Nephron progenitor cell (in vitro differentiated cells): ENCODE data around the gene FRMD4A.

Source experiments
- DNase-seq: peaks from one replicate; pipeline ENCODE4 v3.0.0; 2021
- H3K27ac Mint-ChIP-seq: 2 replicates; pipeline ENCODE4 v1.8.0; 2021; ENCODE audit warnings: mild to moderate bottlenecking, moderate library complexity, mixed read lengths
- H3K27me3 Mint-ChIP-seq: 2 replicates; pipeline ENCODE4 v1.8.0; 2021; ENCODE audit warnings: mild to moderate bottlenecking, low read depth, mixed read lengths; ENCODE audit not compliant: poor library complexity
- H3K36me3 Mint-ChIP-seq: 2 replicates; pipeline ENCODE4 v1.8.0; 2021; ENCODE audit warnings: low read depth, mixed read lengths
- H3K4me1 Mint-ChIP-seq: 2 replicates; pipeline ENCODE4 v1.8.0; 2021; ENCODE audit warnings: mixed read lengths
- H3K4me3 Mint-ChIP-seq: 2 replicates; pipeline ENCODE4 v1.8.0; 2021; ENCODE audit warnings: mild to moderate bottlenecking, moderate library complexity, mixed read lengths
- H3K9me3 Mint-ChIP-seq: 2 replicates; pipeline ENCODE4 v1.8.0; 2021; ENCODE audit warnings: mild to moderate bottlenecking, moderate library complexity, mixed read lengths
- TF ChIP-seq, protein P1 (sequence below): fragments of 200-600 bp; sonication (generic); IDR thresholded peaks from 2 replicates; pipeline ENCODE4 v1.5.0; 2021; ENCODE audit warnings: antibody characterized with exemption

Gene FRMD4A

GRCh38 chr10:14253079-14253478 is 77.6 kb downstream of the FRMD4A start:
- DNase-seq: no peak
- Mint-ChIP-seq H3K9me3 (peaks cover 19% of the 10 kb centered on the region), H3K4me1 (peaks cover 7% of the 10 kb centered on the region), H3K36me3 (no peaks in the 10 kb centered on the region), H3K27ac (no peak overlapping the region), H3K4me3 (no peak overlapping the region), H3K27me3 (peaks cover 14% of the 10 kb centered on the region)
- TF ChIP-seq, protein P1, sequence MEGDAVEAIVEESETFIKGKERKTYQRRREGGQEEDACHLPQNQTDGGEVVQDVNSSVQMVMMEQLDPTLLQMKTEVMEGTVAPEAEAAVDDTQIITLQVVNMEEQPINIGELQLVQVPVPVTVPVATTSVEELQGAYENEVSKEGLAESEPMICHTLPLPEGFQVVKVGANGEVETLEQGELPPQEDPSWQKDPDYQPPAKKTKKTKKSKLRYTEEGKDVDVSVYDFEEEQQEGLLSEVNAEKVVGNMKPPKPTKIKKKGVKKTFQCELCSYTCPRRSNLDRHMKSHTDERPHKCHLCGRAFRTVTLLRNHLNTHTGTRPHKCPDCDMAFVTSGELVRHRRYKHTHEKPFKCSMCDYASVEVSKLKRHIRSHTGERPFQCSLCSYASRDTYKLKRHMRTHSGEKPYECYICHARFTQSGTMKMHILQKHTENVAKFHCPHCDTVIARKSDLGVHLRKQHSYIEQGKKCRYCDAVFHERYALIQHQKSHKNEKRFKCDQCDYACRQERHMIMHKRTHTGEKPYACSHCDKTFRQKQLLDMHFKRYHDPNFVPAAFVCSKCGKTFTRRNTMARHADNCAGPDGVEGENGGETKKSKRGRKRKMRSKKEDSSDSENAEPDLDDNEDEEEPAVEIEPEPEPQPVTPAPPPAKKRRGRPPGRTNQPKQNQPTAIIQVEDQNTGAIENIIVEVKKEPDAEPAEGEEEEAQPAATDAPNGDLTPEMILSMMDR: no peak

DNA sequence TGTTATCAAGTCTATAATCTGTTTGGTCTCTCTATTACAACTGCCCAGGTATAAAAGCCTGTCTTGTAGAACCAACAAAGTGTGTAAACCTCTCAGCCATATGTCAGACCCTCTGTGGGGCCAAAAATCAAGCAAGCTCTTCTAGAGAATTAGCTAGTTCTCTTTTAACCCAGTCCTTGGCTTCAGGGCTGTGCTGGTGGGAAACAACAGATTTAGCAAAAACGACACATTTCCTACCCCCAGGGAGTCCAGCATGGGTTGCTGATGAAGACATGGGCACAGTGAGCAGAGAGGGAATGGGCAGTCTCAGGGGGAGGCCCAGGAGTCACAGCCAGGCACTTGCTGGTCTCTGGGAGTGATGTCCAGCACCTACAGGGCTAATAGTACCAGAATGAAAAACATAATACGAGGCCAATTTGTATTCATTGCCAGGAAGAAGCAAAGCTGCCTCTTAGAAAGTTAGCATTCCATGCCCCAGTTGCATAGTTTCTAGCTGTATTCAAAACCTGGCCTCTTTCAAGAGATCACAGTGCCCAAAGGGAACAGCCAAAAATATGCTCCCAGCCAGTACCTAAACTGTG is 80.1 kb downstream of the FRMD4A start:
- no peak overlapping the region for H3K4me3 Mint-ChIP-seq
- H3K9me3 Mint-ChIP-seq: peaks cover 13% of the 10 kb centered on the region
- peaks cover 7% of the 10 kb centered on the region for H3K4me1 Mint-ChIP-seq
- DNase-seq: no peak
- no peaks in the 10 kb centered on the region for H3K36me3 Mint-ChIP-seq
- TF ChIP-seq, protein P1: no peak
- no peak overlapping the region for H3K27ac Mint-ChIP-seq
- peaks cover 14% of the 10 kb centered on the region for H3K27me3 Mint-ChIP-seq

DNA sequence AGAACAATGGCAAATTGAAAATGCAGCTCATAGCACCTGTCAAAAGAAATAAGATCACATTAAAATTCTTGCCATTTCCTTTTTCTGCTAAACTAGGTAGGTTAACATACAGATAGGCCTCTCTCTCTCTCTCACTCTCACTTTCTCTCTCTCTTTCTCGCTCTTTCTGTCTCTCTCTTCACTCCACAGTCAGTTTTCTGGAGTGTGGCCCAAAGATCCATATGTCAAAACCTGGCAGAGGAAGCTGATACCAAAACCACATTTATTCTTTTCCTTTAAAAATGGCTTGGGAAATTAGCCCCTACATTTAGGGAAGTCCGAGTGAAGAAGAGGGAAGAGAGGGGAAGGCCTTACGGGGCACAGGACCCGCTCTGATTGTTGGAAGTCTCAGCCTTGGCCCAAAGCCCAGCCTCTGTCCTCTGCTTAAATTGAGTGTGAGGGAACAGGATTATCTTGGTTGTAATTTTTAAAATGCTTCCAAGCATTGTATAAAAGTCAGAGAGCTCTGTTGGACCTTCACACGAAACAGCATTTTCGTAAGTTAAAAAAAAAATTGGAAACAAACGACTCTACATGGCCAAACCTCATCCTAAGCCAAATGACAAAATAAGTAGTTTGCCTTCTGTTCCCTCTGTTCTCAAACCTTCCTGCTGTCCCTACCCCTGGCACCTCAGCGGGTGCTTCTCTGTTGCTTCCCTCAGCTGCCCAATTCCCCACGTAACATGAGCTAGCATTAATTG is 83.2 kb downstream of the FRMD4A start:
- no peak overlapping the region for H3K4me3 Mint-ChIP-seq

DNA sequence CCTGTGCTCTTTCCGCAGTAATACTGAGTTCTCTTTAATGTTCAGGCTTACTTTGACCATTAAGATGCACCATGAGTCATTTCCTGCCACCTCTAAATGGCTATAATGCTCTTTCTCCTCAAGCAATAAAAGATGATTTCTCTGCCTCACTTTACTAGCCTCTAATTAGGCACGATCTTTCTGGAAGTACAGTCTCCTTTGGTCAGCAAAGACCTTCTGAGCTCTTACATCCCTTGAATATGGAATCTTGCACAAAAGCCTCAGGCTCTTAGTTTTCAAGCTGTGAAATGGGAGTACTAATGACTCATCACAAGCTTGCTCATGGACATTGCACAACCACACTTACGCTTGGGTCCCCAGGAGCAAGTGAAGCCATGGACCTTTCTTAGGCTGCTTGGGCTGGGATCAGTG is 85.9 kb downstream of the FRMD4A start:
- no peak overlapping the region for H3K27ac Mint-ChIP-seq
- TF ChIP-seq, protein P1: no peak
- no peak overlapping the region for H3K4me3 Mint-ChIP-seq
- H3K36me3 Mint-ChIP-seq: peaks cover 9% of the 10 kb centered on the region
- H3K9me3 Mint-ChIP-seq: peaks cover 14% of the 10 kb centered on the region
- H3K4me1 Mint-ChIP-seq: peaks cover 18% of the 10 kb centered on the region
- peaks cover 14% of the 10 kb centered on the region for H3K27me3 Mint-ChIP-seq
- no peak for DNase-seq

More for the DNA sequence above, 83.2 kb downstream of the FRMD4A start:
- TF ChIP-seq, protein P1: no peak
- Mint-ChIP-seq H3K27me3 (peaks cover 13% of the 10 kb centered on the region), H3K27ac (no peak overlapping the region), H3K36me3 (peaks cover 6% of the 10 kb centered on the region), H3K4me1 (peaks cover 6% of the 10 kb centered on the region), H3K9me3 (peaks cover 22% of the 10 kb centered on the region)
- no peak for DNase-seq

GRCh38 chr10:14244147-14244546 is 86.6 kb downstream of the FRMD4A start:
- Mint-ChIP-seq H3K4me1 (peaks cover 19% of the 10 kb centered on the region), H3K27ac (no peak overlapping the region), H3K36me3 (peaks cover 9% of the 10 kb centered on the region), H3K9me3 (peaks cover 11% of the 10 kb centered on the region), H3K27me3 (peaks cover 14% of the 10 kb centered on the region), H3K4me3 (no peak overlapping the region)
- no peak for DNase-seq
- TF ChIP-seq, protein P1: no peak

DNA sequence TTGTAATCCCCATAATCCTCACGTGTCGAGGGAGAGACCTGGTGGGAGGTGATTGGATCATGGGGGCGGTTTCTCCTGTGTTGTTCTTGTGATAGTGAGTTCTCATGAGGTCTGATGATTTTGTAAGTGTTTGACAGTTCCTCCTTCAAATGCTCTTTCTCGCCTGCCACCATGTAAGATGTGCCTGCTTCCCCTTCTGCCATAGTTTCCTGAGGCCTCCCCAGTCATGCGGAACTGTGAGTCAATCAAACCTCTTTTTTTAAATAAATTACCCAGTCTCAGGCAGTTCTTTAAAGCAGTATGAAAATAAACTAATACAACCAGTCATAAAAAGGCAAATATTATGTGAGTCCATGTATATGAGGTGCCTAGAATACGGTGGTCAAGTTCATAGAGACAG is 87.5 kb downstream of the FRMD4A start:
- TF ChIP-seq, protein P1: no peak
- Mint-ChIP-seq H3K27ac (no peak overlapping the region), H3K4me3 (no peak overlapping the region), H3K4me1 (peaks cover 19% of the 10 kb centered on the region), H3K27me3 (peaks cover 14% of the 10 kb centered on the region), H3K36me3 (peaks cover 9% of the 10 kb centered on the region), H3K9me3 (peaks cover 11% of the 10 kb centered on the region)
- DNase-seq: no peak
